GM13977 (cell line): ENCODE measurements around the gene PTPRC.

Experiments used
- DNase-seq: peaks from one replicate; pipeline ENCODE4 v3.0.0; 2012; ENCODE audit warnings: low spot score
- CTCF ChIP-seq: IDR thresholded peaks from 2 replicates; pipeline ENCODE4 v1.5.1; 2012; ENCODE audit warnings: mild to moderate bottlenecking, control low read depth; ENCODE audit not compliant: insufficient read depth; ENCODE audit errors: extremely low read depth, missing control alignments
- in situ Hi-C: fragments of 300-500 bp; cut with MboI; formaldehyde crosslinking; loops from one replicate; pipeline ENCODE4 v1.12.0; 2022; ENCODE audit warnings: low sequenced_read_pairs, low pct_unique_long_range_greater_than_20kb, mixed read lengths, inconsistent platforms; ENCODE audit not compliant: unreplicated experiment

Gene PTPRC

GRCh38 chr1:198729195-198729863 lies 90.5 kb downstream of the PTPRC start:
- no peak for TF ChIP-seq CTCF
- no peak for DNase-seq
- in situ Hi-C loops, result no loop called here

- no peak for DNase-seq
- in situ Hi-C loops, result no loop called here
- TF ChIP-seq CTCF, result no peak
Observed at GRCh38 chr1:198730952-198731351, 92.1 kb downstream of the PTPRC start.

- in situ Hi-C loops, result no loop called here
- TF ChIP-seq CTCF, result no peak
- DNase-seq, result peak; percentile 8
Observed at GRCh38 chr1:198734323-198735008, 95.6 kb downstream of the PTPRC start.

GRCh38 chr1:198741744-198742143 lies 102.9 kb downstream of the PTPRC start:
- no peak for DNase-seq
- in situ Hi-C loops, result no loop called here
- TF ChIP-seq CTCF, result no peak

GRCh38 chr1:198747127-198747526 lies 108.3 kb downstream of the PTPRC start:
- in situ Hi-C loops, result no loop called here
- no peak for TF ChIP-seq CTCF
- no peak for DNase-seq

- in situ Hi-C loops, result no loop called here
- TF ChIP-seq CTCF, result no peak
- DNase-seq, result no peak
Observed at GRCh38 chr1:198749279-198749678, 110.4 kb downstream of the PTPRC start.
